T-cell (primary cell): Measurements from ENCODE around the gene ANKRD34C. TPM values are rescaled to one million over a fixed set of nuclear protein-coding genes. Genes with fewer than 3 reads are reported as not detected.

Experiments used
- ATAC-seq, 4 experiments: fragments of 200-7000 bp in 3 of 4; fragments of 150-1000 bp in 1 of 4; cut with Tn5 transposase; replicated peaks in 1 of 4; 1 replicate in 3 of 4; 2 replicates in 1 of 4; pipeline ENCODE4 v1.10.0; 2021; ENCODE audit warnings: moderate library complexity in 3 of 4, mild to moderate bottlenecking in 2 of 4, moderate number of reproducible peaks in 1 of 4
- CTCF ChIA-PET, 2 donors: fragments of 300-600 bp; sonication (Branson Sonifier 250); formaldehyde crosslinking; loops; one replicate each; lab custom pipeline; 2022; ENCODE audit warnings: antibody characterized with exemption in 2 of 2; lab: Charles Lee
- POLR2A ChIA-PET, 2 donors: fragments of 300-600 bp; sonication (Branson Sonifier 250); formaldehyde crosslinking; loops; one replicate each; lab custom pipeline; 2022; ENCODE audit warnings: antibody characterized with exemption in 2 of 2; lab: Charles Lee
- DNase-seq, 35 experiments: peaks; one replicate each; pipeline versions ENCODE4 v3.0.0 to v3.0.0-alpha.2; 2013 to 2023
- H3K27ac ChIP-seq: one replicate; pipeline ENCODE4 v1.5.1; 2013; ENCODE audit warnings: low read length
- H3K27me3 ChIP-seq, 2 experiments: replicated peaks in 1 of 2; 1 replicate in 1 of 2; 2 replicates in 1 of 2; pipeline versions ENCODE4 v1.6.1 to v1.7.0; 2013; ENCODE audit warnings: low read length in 1 of 2, mixed read lengths in 1 of 2; ENCODE audit not compliant: control insufficient read depth in 2 of 2, insufficient read depth in 2 of 2; ENCODE audit errors: extremely low read depth in 1 of 2
- H3K36me3 ChIP-seq, 2 donors: 1 replicate in 1 of 2; 2 replicates in 1 of 2; pipeline versions ENCODE4 v1.6.1 to v1.7.0; 2013; ENCODE audit warnings: low read length in 1 of 2; ENCODE audit not compliant: control insufficient read depth in 2 of 2, insufficient read depth in 1 of 2; ENCODE audit errors: extremely low read depth in 1 of 2
- H3K4me1 ChIP-seq, 2 experiments: 1 replicate in 1 of 2; 2 replicates in 1 of 2; pipeline versions ENCODE4 v1.6.1 to v1.7.0; 2013; ENCODE audit warnings: low read length in 2 of 2, mixed read lengths in 1 of 2; ENCODE audit not compliant: insufficient read depth in 2 of 2, control insufficient read depth in 1 of 2; ENCODE audit errors: extremely low read depth in 1 of 2
- H3K4me3 ChIP-seq, 2 donors: 1 replicate in 1 of 2; 2 replicates in 1 of 2; pipeline versions ENCODE4 v1.5.1 to v1.7.0; 2013; ENCODE audit warnings: mild to moderate bottlenecking in 2 of 2, low read length in 1 of 2, moderate library complexity in 1 of 2; ENCODE audit not compliant: control insufficient read depth in 1 of 2; ENCODE audit errors: extremely low read depth in 1 of 2
- H3K9me3 ChIP-seq: 2 replicates; pipeline ENCODE4 v1.7.0; 2013
- H3K27ac Mint-ChIP-seq, 2 donors: one replicate each; pipeline ENCODE4 v1.8.0; 2020 to 2021; ENCODE audit warnings: mild to moderate bottlenecking in 2 of 2, mixed read lengths in 2 of 2
- H3K27me3 Mint-ChIP-seq, 2 donors: one replicate each; pipeline ENCODE4 v1.8.0; 2021 to 2022; ENCODE audit warnings: mixed read lengths in 2 of 2
- H3K36me3 Mint-ChIP-seq: one replicate; pipeline ENCODE4 v1.8.0; 2021; ENCODE audit warnings: mixed read lengths
- H3K4me1 Mint-ChIP-seq, 3 donors: one replicate each; pipeline ENCODE4 v1.8.0; 2020 to 2022; ENCODE audit warnings: mixed read lengths in 3 of 3, mild to moderate bottlenecking in 1 of 3
- H3K4me3 Mint-ChIP-seq, 3 donors: one replicate each; pipeline ENCODE4 v1.8.0; 2020 to 2022; ENCODE audit warnings: mild to moderate bottlenecking in 3 of 3, mixed read lengths in 3 of 3, moderate library complexity in 3 of 3
- H3K9me3 Mint-ChIP-seq, 3 donors: one replicate each; pipeline ENCODE4 v1.8.0; 2020 to 2022; ENCODE audit warnings: mixed read lengths in 3 of 3
- WGBS: methylation state at CpG from one replicate; pipeline ENCODE4 v1.1.5; 2013; ENCODE audit warnings: missing lambda C conversion rate; ENCODE audit not compliant: insufficient coverage; 5-methylcytosine and 5-hydroxymethylcytosine counted together
- total RNA-seq, 35 experiments: library from RNA in 6 of 35; stranded (reverse) in 6 of 35; fragments of 120-200 nt in 1 of 35; gene quantifications; one replicate each; pipeline versions ENCODE4 v1.2.1 to v1.2.4 and lab custom pipeline; 2013 to 2026

ANKRD34C gene
- total RNA-seq, 5 donors from 2014 or later (not counting 1 experiment from before 2014, with no cell fraction given): not detected

- Histone ChIP-seq H3K27ac (no peak overlapping the region), H3K9me3 (no peaks in the 10 kb centered on the region), H3K4me3 (no peak overlapping the region), H3K4me1 (no peaks in the 10 kb centered on the region), H3K27me3 (peaks cover 0 to 10% of the 10 kb centered on the region in 2 experiments), H3K36me3 (no peaks in the 10 kb centered on the region)
- H3K27ac Mint-ChIP-seq: no peak overlapping the region
- H3K36me3 Mint-ChIP-seq: no peaks in the 10 kb centered on the region
- H3K27me3 Mint-ChIP-seq: peaks cover 31 to 43% of the 10 kb centered on the region in 2 donors
- ATAC-seq (no peak), DNase-seq (no peak)
- POLR2A ChIA-PET: no interaction called here
- peaks cover 0 to 4% (median 4%) of the 10 kb centered on the region in 3 donors for H3K4me1 Mint-ChIP-seq
- 75% methylated on average over 2 of the region's 4 CpGs for WGBS
- no peaks in the 10 kb centered on the region for H3K9me3 Mint-ChIP-seq
- H3K4me3 Mint-ChIP-seq: no peak overlapping the region
- CTCF ChIA-PET: no interaction called here
Observed at GRCh38 chr15:79292011-79292410, 9.5 kb downstream of the ANKRD34C start.

GRCh38 chr15:79294075-79294474 lies 11.6 kb downstream of the ANKRD34C start:
- Histone ChIP-seq H3K4me1 (no peaks in the 10 kb centered on the region), H3K9me3 (no peaks in the 10 kb centered on the region), H3K27ac (no peak overlapping the region), H3K27me3 (peaks cover 0 to 10% of the 10 kb centered on the region in 2 experiments), H3K4me3 (no peak overlapping the region), H3K36me3 (no peaks in the 10 kb centered on the region)
- peaks cover 19 to 37% of the 10 kb centered on the region in 2 donors for H3K27me3 Mint-ChIP-seq
- H3K27ac Mint-ChIP-seq: no peak overlapping the region
- 73% methylated on average over 6 of the region's 7 CpGs for WGBS
- no peak for ATAC-seq
- CTCF ChIA-PET: no interaction called here
- DNase-seq: no peak
- H3K4me3 Mint-ChIP-seq: no peak overlapping the region
- H3K36me3 Mint-ChIP-seq: no peaks in the 10 kb centered on the region
- no peaks in the 10 kb centered on the region for H3K9me3 Mint-ChIP-seq
- H3K4me1 Mint-ChIP-seq: peaks cover 0 to 4% (median 4%) of the 10 kb centered on the region in 3 donors
- POLR2A ChIA-PET: no interaction called here

DNA sequence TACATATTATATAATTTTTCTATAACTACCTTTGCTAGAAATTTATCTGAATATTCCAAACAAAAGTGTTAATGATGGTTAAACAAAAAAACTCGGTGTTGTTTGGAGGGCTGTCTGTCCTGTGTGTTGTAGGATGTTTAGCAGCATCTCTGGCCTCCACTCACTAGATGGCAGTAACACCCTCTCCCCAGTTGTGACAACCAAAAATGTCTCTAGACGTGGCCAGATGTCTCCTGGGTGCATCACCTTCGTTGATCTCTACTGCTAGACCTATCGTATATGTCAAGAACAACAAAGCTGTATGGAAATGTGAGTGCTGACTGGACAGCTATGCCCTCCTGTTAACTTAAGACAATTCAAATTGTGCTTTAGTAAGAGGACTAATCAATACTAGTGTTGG lies 14.1 kb downstream of the ANKRD34C start:
- no peaks in the 10 kb centered on the region for H3K4me1 ChIP-seq
- no peak overlapping the region for H3K27ac ChIP-seq
- WGBS: no CpG with 5 or more reads among the region's 4 CpGs
- H3K4me3 ChIP-seq: no peak overlapping the region
- Mint-ChIP-seq H3K4me3 (no peak overlapping the region), H3K9me3 (no peaks in the 10 kb centered on the region), H3K27ac (no peak overlapping the region), H3K36me3 (no peaks in the 10 kb centered on the region), H3K27me3 (peaks cover 23 to 38% of the 10 kb centered on the region in 2 donors), H3K4me1 (no peaks in the 10 kb centered on the region)
- ATAC-seq (no peak), DNase-seq (no peak)
- no peaks in the 10 kb centered on the region for H3K9me3 ChIP-seq
- H3K27me3 ChIP-seq: peaks cover 6 to 10% of the 10 kb centered on the region in 2 experiments
- ChIA-PET POLR2A (no interaction called here), CTCF (no interaction called here)
- H3K36me3 ChIP-seq: no peaks in the 10 kb centered on the region

DNA sequence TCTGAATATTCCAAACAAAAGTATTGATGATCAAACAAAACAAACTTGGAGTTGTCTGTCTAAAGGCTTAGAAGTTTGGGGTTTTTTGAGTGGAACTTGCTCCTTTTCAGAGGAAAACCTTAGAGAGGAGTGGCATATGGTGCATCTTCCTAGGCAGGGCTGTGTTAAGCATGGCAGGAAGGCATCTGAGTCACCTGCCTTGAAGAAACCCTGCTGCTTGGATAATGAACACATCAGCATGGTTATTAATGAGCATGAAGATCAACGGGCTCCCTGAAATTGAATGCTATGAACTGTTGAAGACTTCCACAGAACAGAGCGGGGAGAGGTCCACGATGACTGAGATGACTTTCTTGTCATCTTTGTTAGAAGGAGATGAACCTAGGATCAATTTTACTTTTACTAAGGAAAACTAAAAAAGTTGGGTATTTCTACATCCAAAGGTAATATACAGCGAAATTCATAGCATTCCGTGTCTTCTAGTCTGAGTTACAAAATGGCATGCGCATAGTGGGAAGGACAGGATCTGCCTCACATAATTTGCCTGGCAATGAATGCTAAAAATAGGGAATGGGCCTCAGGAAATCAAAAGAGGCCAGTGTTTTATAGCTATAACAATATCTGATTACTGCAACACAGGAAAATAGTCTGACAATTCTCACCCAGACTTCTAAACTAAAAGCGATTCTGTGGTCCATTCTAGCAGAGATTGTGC lies 16.8 kb downstream of the ANKRD34C start:
- no peaks in the 10 kb centered on the region for H3K36me3 ChIP-seq
- Mint-ChIP-seq H3K4me1 (no peaks in the 10 kb centered on the region), H3K4me3 (no peak overlapping the region), H3K27ac (no peak overlapping the region), H3K27me3 (peaks cover 30 to 44% of the 10 kb centered on the region in 2 donors), H3K9me3 (no peaks in the 10 kb centered on the region), H3K36me3 (no peaks in the 10 kb centered on the region)
- no peak overlapping the region for H3K27ac ChIP-seq
- ATAC-seq: no peak
- no peaks in the 10 kb centered on the region for H3K4me1 ChIP-seq
- H3K9me3 ChIP-seq: no peaks in the 10 kb centered on the region
- POLR2A ChIA-PET: no interaction called here
- DNase-seq: no peak
- CTCF ChIA-PET: no interaction called here
- peaks cover 2 to 8% of the 10 kb centered on the region in 2 experiments for H3K27me3 ChIP-seq
- H3K4me3 ChIP-seq: no peak overlapping the region
- WGBS: 72% methylated on average over 2 of the region's 7 CpGs

DNA sequence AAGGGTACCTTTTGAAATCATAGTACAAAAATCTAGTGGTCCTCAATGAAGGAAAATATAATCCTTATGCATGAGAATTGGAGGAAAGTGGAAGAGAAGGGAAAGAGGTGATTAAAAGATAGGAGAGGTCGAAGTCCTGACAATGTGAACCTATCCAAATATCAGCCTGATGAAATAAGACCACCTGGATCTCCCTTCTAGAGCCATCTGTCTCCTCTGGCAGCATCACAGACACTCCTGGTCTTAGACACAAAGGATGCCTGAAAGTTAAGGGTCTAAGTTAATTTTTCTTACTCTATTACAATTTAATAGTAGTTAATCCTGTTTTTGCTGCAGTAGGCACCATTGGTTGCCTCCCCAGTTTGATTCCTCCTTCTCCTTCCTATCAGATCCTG lies 17.3 kb downstream of the ANKRD34C start:
- H3K36me3 ChIP-seq: no peaks in the 10 kb centered on the region
- H3K4me3 ChIP-seq: no peak overlapping the region
- ChIA-PET POLR2A (no interaction called here), CTCF (no interaction called here)
- H3K4me3 Mint-ChIP-seq: no peak overlapping the region
- H3K4me1 ChIP-seq: no peaks in the 10 kb centered on the region
- H3K27ac Mint-ChIP-seq: no peak overlapping the region
- peaks cover 35 to 44% of the 10 kb centered on the region in 2 donors for H3K27me3 Mint-ChIP-seq
- no peak for DNase-seq
- no peak for ATAC-seq
- H3K36me3 Mint-ChIP-seq: no peaks in the 10 kb centered on the region
- H3K27ac ChIP-seq: no peak overlapping the region
- H3K9me3 ChIP-seq: no peaks in the 10 kb centered on the region
- WGBS: no CpG with 5 or more reads among the region's 1 CpG
- peaks cover 0 to 12% of the 10 kb centered on the region in 2 experiments for H3K27me3 ChIP-seq
- H3K9me3 Mint-ChIP-seq: no peaks in the 10 kb centered on the region
- H3K4me1 Mint-ChIP-seq: no peaks in the 10 kb centered on the region

DNA sequence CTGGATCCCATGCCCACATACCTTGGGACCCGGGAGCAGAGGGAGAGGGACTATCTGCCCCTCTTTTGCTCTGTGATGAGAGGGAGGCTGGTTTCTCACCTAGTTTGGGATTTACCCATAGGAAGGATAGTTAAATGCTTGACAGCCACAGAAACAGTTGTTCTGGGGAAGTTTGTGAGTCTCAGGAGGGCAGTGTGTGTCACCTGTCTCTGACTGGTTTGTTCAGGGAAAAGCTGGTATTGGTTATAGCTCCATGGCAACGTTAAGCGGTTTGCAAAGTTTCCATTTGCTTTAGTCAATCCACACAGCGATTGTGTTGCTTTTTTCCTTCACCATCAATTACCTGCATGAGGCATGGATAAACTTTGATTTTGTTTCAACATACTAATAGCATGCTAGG lies 24.7 kb downstream of the ANKRD34C start:
- Histone ChIP-seq H3K4me3 (no peak overlapping the region), H3K9me3 (no peaks in the 10 kb centered on the region), H3K4me1 (peaks cover 6 to 15% of the 10 kb centered on the region in 2 experiments), H3K27me3 (peaks cover 0 to 10% of the 10 kb centered on the region in 2 experiments), H3K27ac (no peak overlapping the region), H3K36me3 (no peaks in the 10 kb centered on the region)
- H3K27ac Mint-ChIP-seq: no peak overlapping the region
- H3K36me3 Mint-ChIP-seq: no peaks in the 10 kb centered on the region
- peaks cover 9 to 14% (median 12%) of the 10 kb centered on the region in 3 donors for H3K4me1 Mint-ChIP-seq
- H3K4me3 Mint-ChIP-seq: no peak overlapping the region
- DNase-seq: no peak
- ChIA-PET CTCF (no interaction called here), POLR2A (no interaction called here)
- no peak for ATAC-seq
- H3K9me3 Mint-ChIP-seq: no peaks in the 10 kb centered on the region
- WGBS: no CpG with 5 or more reads among the region's 4 CpGs
- peaks cover 29 to 33% of the 10 kb centered on the region in 2 donors for H3K27me3 Mint-ChIP-seq
